IPS DF 6.9 (cell line): ENCODE data around the gene LRP8.

Experiments
- DNase-seq: peaks from one replicate; pipeline ENCODE4 v3.0.0-alpha.2; 2013; ENCODE audit warnings: low read depth, low spot score
- H3K27ac ChIP-seq: one replicate; pipeline ENCODE4 v1.5.1; 2013; ENCODE audit warnings: low read length, control low read depth
- H3K27me3 ChIP-seq: 2 replicates; pipeline ENCODE4 v1.6.1; 2013; ENCODE audit warnings: mild to moderate bottlenecking, low read length; ENCODE audit not compliant: control insufficient read depth, insufficient read depth
- H3K36me3 ChIP-seq: 2 replicates; pipeline ENCODE4 v1.6.1; 2013; ENCODE audit warnings: low read length; ENCODE audit not compliant: control insufficient read depth, insufficient read depth
- H3K4me1 ChIP-seq: 2 replicates; pipeline ENCODE4 v1.6.1; 2013; ENCODE audit warnings: low read length; ENCODE audit not compliant: control insufficient read depth, insufficient read depth
- H3K4me3 ChIP-seq: 2 replicates; pipeline ENCODE4 v1.5.1; 2013; ENCODE audit warnings: mild to moderate bottlenecking, low read length
- H3K9me3 ChIP-seq: 2 replicates; pipeline ENCODE4 v1.6.1; 2013; ENCODE audit warnings: low read length, inconsistent platforms; ENCODE audit not compliant: control insufficient read depth, insufficient read depth
- WGBS: extraction: QIAGEN DNeasy Blood & Tissue Kit; methylation state at CpG from one replicate; pipeline ENCODE4 v1.1.7; 2013; ENCODE audit warnings: mixed read lengths, missing lambda C conversion rate; ENCODE audit not compliant: insufficient read length, insufficient coverage; 5-methylcytosine and 5-hydroxymethylcytosine counted together

LRP8 gene

GRCh38 chr1:53259932-53260331 is 67.9 kb downstream of the LRP8 start:
- no CpG with 5 or more reads among the region's 2 CpGs for WGBS
- H3K27ac ChIP-seq, result no peak overlapping the region
- H3K36me3 ChIP-seq, result peaks cover 54% of the 10 kb centered on the region
- DNase-seq, result no peak
- no peaks in the 10 kb centered on the region for H3K9me3 ChIP-seq
- H3K27me3 ChIP-seq, result no peaks in the 10 kb centered on the region
- H3K4me1 ChIP-seq, result no peaks in the 10 kb centered on the region
- no peak overlapping the region for H3K4me3 ChIP-seq

GRCh38 chr1:53258216-53258615 is 69.7 kb downstream of the LRP8 start:
- peaks cover 44% of the 10 kb centered on the region for H3K36me3 ChIP-seq
- DNase-seq, result no peak
- no CpG with 5 or more reads among the region's 1 CpG for WGBS
- H3K27ac ChIP-seq, result no peak overlapping the region
- H3K27me3 ChIP-seq, result no peaks in the 10 kb centered on the region
- H3K4me3 ChIP-seq, result no peak overlapping the region
- no peaks in the 10 kb centered on the region for H3K4me1 ChIP-seq
- no peaks in the 10 kb centered on the region for H3K9me3 ChIP-seq

GRCh38 chr1:53257454-53258081 is 70.3 kb downstream of the LRP8 start:
- Histone ChIP-seq H3K27me3 (no peaks in the 10 kb centered on the region), H3K27ac (no peak overlapping the region), H3K4me3 (no peak overlapping the region), H3K4me1 (no peaks in the 10 kb centered on the region), H3K9me3 (no peaks in the 10 kb centered on the region), H3K36me3 (peaks cover 40% of the 10 kb centered on the region)
- DNase-seq, result no peak
- no CpG with 5 or more reads among the region's 5 CpGs for WGBS

- Histone ChIP-seq H3K36me3 (peaks cover 34% of the 10 kb centered on the region), H3K9me3 (no peaks in the 10 kb centered on the region), H3K27ac (no peak overlapping the region), H3K4me1 (no peaks in the 10 kb centered on the region), H3K27me3 (no peaks in the 10 kb centered on the region), H3K4me3 (no peak overlapping the region)
- DNase-seq, result no peak
- no CpG with 5 or more reads among the region's 11 CpGs for WGBS
These were observed 71.1 kb downstream of the LRP8 start for GRCh38 chr1:53256511-53257453.

GRCh38 chr1:53255031-53255430 is 72.8 kb downstream of the LRP8 start:
- Histone ChIP-seq H3K4me3 (no peak overlapping the region), H3K4me1 (no peaks in the 10 kb centered on the region), H3K9me3 (no peaks in the 10 kb centered on the region), H3K27me3 (no peaks in the 10 kb centered on the region), H3K36me3 (peaks cover 29% of the 10 kb centered on the region), H3K27ac (no peak overlapping the region)
- no peak for DNase-seq
- WGBS, result no CpG with 5 or more reads among the region's 4 CpGs

DNA sequence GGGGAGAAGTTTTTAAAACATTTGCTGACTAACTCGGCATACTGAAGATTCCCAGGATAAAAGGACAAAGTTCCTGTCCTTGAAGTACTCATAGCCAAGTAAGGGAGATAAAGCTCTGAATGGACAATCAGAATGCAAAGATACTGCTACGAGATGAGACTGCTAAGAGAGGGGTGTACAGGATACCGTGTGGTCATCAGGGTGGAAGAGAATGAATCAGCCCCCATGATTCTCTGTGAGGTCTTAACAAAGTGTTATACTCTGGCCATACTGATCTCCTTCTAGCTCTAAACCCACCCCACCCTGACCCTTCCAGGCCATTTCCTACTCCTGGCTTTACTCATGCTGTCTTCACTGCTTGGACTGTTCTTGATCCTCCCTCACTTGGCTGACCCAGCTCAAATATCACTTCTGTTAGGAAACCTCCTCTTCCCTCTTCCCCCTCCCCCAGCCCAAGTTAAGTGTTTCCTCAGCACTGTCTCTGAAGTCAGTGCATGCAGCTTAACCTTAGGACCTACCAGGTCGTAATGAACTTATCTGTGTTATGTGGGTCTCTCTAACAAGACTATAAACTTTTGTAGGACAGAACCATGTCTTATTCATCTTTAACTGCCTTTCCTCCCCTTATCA is 73.7 kb downstream of the LRP8 start:
- H3K9me3 ChIP-seq, result no peaks in the 10 kb centered on the region
- no CpG with 5 or more reads among the region's 4 CpGs for WGBS
- H3K27ac ChIP-seq, result no peak overlapping the region
- H3K36me3 ChIP-seq, result peaks cover 33% of the 10 kb centered on the region
- H3K4me1 ChIP-seq, result no peaks in the 10 kb centered on the region
- H3K27me3 ChIP-seq, result no peaks in the 10 kb centered on the region
- DNase-seq, result no peak
- no peak overlapping the region for H3K4me3 ChIP-seq

DNA sequence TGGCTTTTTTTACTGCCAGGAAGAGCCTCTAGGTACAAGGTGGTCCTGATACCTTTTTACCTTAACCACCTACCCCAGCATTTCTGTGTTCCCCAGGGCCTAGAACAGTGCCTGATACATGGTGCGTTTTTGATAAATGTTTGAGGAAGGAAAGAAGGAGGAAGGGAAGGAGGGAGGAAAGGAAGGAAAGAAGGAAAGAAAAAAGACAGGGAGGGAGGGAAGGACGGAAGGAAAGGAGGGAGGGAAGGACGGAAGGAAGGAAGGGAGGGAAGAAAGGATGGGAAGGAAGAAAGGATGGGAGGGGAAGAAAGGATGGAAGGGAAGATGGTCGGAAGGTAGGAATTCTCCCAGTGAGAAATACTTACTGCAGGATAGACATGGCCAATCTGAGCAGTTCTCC is 77.5 kb downstream of the LRP8 start:
- no peaks in the 10 kb centered on the region for H3K27me3 ChIP-seq
- DNase-seq, result no peak
- WGBS, result 96% methylated on average over 3 of the region's 4 CpGs
- H3K9me3 ChIP-seq, result no peaks in the 10 kb centered on the region
- H3K36me3 ChIP-seq, result peaks cover 32% of the 10 kb centered on the region; the same call in 1 of the 2 replicates
- H3K4me1 ChIP-seq, result no peaks in the 10 kb centered on the region
- no peak overlapping the region for H3K27ac ChIP-seq
- H3K4me3 ChIP-seq, result no peak overlapping the region

- Histone ChIP-seq H3K4me3 (no peak overlapping the region), H3K36me3 (peaks cover 26% of the 10 kb centered on the region; the same call in 1 of the 2 replicates), H3K4me1 (no peaks in the 10 kb centered on the region), H3K27ac (no peak overlapping the region), H3K27me3 (no peaks in the 10 kb centered on the region), H3K9me3 (no peaks in the 10 kb centered on the region)
- no peak for DNase-seq
- WGBS, result no CpG with 5 or more reads among the region's 3 CpGs
These were observed 78.2 kb downstream of the LRP8 start for GRCh38 chr1:53249706-53250105.

GRCh38 chr1:53246261-53247134 is 81.4 kb downstream of the LRP8 start:
- no peak overlapping the region for H3K27ac ChIP-seq
- no peaks in the 10 kb centered on the region for H3K27me3 ChIP-seq
- H3K4me1 ChIP-seq, result no peaks in the 10 kb centered on the region
- no peak for DNase-seq
- 100% methylated on average over 1 of the region's 4 CpGs for WGBS
- peaks cover 21% of the 10 kb centered on the region; the same call in 1 of the 2 replicates for H3K36me3 ChIP-seq
- no peaks in the 10 kb centered on the region for H3K9me3 ChIP-seq
- no peak overlapping the region for H3K4me3 ChIP-seq

DNA sequence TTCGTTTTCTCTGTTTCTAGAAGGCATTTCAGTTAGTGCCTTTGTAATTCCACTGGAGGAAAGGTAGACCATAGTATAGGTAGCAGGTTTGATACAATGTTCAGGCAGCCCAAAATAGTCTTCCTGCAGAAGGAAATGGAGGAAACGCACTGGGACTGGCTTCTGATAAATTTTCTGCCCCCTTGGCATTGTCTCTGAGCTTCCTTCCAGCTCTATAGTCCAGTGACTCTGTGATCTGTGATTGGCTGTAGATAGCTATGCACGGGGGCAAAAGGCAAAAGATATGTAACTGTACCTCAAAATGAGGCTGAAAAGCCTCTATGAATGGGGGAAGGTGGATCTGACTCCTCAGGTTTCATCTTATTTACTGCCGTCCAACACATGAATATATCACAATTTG is 83.7 kb downstream of the LRP8 start:
- Histone ChIP-seq H3K36me3 (peaks cover 11% of the 10 kb centered on the region; the same call in 1 of the 2 replicates), H3K27ac (no peak overlapping the region), H3K27me3 (no peaks in the 10 kb centered on the region), H3K9me3 (no peaks in the 10 kb centered on the region), H3K4me1 (no peaks in the 10 kb centered on the region), H3K4me3 (no peak overlapping the region)
- WGBS, result no CpG with 5 or more reads among the region's 4 CpGs
- DNase-seq, result no peak
